Measurements from ENCODE around the gene ALKBH3.
A peak's percentile ranks its signal among the peaks of the same experiment; 100 is the strongest.

Gene ALKBH3

DNA sequence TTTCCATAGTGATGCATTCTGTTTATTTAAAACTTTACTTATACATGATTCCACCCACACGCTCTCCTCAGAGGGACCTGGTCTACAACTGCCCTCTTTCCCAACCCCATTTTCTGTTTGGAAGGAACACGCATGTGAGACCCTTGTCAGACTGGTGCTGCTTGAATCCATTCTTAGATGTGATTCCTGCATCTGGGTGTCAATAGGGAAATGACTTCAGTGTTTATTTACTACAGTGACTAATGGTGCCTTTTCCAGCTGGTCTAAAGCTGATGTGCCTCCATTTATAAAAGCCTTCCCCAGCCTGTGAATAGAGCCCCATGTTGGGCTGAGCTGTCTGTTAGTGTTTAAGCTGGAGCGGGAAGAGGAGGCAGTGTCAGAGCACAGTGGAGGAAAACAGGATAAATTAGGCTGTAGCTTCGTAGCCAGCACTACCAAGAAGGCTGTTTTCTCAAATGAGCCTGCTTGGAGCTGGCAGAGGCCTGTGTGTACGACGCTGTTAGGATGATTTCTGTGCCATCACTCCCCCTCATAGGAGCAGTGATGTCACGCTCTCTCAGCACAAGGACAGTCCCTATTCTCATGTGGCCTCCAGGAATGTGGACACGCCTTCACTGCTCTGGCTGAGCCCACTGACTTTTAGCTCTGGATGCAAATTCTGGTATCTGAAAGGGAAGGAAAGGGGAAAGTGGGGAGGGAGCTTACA, 42.9 kb downstream of the ALKBH3 start:
- peak in 1 of 3 donors; percentile 15 for DNase-seq

DNA sequence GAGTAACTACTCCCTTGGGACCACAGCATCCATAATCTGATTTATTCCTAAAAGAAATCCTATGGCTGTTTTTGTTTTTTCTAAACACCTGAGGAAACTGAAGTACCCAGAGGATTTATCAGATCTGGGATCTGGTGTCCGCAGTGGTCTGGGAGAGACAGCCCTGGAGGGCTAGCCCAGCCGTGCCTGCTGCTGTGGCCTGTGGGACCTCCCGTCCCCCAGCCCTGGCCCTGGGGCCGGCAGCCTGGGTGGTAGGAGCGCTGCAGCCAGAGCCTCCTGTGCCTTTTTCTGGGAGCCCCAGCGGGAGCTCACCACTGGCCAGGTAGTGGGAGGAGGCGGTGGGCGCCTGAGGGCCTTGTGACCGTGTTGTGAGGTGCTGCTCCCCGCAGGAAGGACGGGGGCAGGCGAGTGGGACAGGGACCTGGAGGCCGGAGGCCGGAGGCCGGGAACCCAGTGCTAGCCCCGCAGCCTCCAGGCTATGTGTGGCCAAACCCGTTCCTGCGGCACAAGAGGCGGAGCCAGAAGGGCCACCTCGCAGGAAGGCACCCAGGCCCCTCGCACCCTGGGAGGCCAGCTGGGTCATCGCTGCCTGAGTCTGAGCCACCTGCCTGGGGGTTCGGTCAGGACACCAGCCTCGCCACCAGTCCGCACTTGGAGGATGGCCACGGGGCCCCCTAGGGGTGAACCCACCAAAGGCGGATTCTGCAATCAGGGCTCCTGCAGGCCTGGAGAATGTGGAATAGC, 43.7 kb downstream of the ALKBH3 start:
- no peak for DNase-seq

DNA sequence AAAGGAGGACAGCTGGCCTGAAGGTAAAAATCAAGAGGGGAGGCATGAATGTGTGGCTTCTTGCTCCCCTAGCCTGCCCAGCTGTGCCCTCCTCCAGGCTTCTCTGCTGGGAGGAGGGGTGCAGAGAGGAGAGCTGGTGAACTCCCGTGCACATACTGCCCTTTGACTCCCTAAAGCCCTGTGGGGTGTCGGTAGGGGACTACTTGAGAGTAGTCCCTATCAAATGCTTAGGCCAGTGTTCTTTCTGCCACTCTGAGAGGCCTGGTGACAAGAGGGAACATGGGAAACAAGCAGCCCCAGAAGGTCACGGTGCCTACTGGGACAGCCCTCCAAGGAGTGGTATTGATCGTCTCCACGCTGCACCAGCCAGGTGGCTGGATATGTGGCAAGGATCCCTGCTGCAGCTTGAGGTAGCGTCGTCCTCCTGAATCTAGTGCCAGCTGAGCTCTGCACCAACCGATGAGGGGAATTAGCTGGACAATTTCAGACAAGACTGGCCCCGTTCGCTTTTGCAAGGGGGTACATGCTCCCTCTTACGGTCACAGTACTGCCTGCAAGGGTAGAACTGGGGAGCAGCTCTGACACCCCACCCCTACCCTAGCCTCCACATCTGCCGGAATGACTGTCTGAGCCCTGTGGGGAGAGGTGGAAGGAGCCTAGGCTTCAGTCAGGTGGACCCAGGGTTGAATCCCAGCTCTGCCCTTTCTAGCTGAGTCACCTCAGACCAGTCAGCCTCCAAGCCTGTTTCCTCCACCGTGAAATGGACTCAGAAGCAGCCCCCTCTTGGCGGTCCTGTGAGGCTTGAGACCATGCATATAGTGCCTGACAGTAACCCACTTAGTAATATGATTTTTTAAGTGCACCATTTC, 44.7 kb downstream of the ALKBH3 start:
- DNase-seq: no peak

DNA sequence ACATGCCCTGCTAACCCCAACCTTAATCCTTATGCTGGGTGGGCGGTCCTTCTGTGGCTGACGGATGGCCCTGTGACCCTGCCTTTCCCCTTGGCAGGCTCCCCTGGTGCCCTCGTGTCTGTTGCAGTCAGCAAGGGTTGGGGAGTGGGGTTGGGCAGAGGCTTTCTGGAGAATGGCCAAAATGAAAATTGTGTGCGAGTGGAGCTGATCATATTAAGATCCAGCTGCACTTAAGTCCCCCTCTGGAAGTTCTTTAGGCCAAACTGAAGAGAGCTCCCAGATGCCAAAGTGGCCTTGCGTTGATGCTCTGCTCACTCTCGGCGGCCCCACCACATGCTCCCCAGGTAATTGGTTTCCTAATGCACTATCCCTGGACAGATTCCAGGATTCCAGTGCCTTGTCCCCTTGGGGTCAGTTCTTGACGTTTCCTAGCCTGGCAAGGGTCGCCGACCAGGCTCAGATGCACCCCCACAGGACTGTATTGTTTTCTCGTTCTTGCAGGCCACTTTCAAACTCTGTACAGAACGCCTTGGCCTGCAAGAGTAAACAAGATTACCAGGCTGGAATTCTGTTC, 45.4 kb downstream of the ALKBH3 start:
- DNase-seq: no peak

GRCh38 chr11:43927070-43927469, 46.4 kb downstream of the ALKBH3 start:
- DNase-seq: no peak

DNA sequence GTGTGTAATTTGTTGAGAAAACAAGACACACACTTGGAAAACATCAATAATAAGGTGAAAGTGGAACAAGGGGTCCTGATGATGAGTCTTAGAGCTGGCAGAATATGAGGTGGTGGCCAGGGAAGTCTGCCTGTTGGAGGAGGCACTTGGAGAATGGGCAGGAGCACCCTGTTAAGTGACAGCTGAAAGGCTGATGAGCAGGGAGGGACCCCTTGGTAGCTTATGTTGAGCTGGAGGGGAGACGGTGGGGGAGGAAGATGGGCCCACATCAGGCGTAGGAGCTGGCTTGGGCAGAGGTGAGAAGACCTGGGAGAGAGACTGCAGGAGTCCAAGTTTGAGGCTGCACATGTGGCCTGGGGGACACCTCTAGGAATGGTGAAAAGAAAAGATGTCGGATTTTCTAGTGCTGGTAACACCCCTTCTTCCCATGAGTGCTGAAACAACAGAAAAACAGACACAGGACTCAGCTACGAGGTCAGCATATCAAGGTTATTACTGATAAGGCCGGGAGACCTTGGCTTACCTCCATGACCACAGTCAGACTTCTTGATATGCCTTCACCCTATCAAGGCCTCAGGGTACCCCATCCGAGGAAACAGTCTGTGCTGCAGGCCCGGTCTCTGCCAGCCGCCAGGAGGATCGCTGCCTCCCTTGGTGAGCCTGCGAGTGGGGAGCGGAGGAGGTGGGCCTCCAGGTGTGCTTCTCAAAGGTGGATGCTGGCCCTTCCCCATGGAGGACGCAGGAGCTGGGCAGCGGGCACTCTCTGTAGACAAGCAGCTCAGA, 47.5 kb downstream of the ALKBH3 start:
- DNase-seq: no peak

GRCh38 chr11:43928721-43929120, 48.1 kb downstream of the ALKBH3 start:
- no peak for DNase-seq

DNA sequence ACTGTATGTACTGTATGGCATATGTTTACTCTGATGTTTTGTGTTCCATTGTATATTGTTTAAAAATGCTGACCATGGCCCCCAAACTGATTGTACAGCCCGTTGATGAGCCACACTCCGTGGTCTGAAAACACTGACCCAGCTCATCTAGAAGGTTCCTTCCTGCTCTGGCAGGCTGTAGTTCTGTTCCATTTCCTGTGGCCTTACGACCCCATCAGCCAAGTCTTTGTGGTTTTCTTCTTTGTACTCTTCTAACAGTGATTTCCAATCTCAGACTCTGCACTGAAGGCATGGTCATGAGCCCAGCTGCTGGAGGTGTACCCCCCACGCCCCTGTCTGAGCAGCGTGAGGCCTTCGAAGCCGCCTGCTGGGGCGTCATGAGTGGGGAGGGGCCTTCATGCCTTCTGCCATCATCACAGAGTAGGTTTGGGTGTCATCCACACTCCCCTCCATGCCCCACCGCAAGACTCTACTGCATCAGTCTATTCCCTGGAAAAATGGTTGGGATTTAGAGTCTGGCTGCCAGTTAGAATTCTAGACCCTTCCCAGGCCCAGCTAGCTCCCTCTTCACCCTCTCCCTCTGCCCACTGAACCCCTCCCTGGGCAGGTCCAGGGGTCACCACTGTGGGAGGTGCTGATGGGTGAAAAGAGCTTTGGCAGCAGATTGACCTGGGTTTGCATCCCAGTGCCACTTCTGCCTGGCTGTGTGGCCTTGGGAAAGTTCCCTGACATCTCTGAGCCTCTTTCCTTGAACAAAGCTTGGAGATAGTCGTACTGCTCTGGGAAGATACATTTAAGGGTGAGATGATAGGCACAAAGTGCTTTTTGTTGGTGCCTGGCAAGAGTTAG, 50.5 kb downstream of the ALKBH3 start:
- no peak for DNase-seq

DNA sequence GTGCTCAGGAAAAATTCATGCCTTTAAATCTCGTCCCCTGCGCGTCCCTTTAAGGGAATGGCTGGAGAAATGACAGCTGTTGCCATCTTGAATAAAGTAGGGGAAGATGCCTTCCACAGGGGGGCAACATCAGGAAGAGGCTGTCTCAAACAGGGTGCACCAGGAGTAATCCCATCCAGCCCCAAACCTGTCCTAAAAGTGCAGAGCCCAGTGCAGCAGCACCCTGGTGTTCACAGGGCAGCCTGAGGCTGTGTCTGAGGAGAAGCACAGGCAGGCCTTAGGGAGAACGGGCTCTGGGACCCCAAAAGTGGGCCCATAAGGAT, 51.0 kb downstream of the ALKBH3 start:
- no peak for DNase-seq

GRCh38 chr11:43933226-43933607, 52.6 kb downstream of the ALKBH3 start:
- no peak for DNase-seq

- peak in 2 of 3 donors; percentile 34 to 35 for DNase-seq
Measured at GRCh38 chr11:43933608-43934551, 53.2 kb downstream of the ALKBH3 start.

DNA sequence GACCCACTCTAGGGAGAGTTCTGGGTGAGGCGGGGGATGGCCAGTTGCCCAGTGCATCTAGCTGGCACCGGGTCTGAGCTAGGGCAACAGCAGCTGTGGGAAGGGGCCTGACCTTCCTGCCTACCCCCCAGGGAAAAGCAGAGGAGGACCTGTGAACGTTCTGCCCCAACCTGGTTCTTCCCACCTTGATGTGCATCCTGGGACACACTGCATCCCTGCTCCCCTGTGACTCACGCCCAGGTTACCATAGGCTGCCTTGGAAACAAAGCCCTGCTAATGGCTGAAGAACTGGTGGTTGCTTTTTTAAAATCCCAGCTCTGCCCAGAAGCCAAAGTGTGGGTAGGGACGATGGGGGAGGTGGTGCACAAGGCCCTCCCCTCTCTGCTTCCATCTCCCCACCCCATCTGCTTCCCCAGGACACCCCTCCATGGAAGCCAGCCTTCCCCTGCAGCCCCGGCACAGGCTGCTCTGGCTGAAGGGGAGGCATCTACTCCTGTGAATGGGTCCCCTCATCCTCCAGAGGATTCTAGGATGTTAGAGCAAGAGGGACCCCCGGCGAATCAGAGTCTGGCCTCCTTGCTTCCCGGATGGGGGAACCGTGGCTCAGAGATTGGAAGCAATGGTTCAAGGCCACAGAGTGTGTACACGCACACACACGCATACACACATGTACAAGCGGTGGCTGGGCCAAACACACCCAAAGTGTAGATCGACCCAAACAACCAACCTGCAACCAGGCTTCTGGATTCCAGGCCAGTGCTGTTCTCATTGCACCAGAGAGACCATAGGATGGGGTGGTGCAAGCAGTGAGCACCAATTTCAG, 54.2 kb downstream of the ALKBH3 start:
- no peak for DNase-seq

- DNase-seq: no peak
Measured at GRCh38 chr11:43935424-43935979, 54.9 kb downstream of the ALKBH3 start.

DNA sequence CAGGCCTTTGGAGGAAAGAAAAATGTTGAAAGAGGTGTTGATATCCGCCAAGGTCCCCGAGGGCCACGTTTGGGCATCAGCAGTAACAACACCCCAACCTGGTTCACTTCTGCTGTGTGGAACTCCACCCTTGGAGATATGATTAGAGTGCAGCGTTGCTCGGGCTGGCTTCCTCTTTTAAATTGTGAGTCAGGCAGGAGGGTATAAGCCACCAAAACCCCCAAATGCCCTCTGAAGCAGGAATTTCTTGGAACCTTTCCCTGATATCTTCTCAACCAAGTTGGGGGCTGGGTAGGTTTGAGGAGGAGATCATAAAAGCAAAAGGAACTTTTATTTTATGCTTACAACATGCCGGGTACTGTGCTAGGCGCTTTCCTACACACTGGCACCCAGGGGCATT, 55.4 kb downstream of the ALKBH3 start:
- DNase-seq: peak; percentile 32 to 56 (median 37)

- DNase-seq: peak; percentile 69 to 81 (median 73)
Measured at GRCh38 chr11:43937434-43938411, 57.1 kb downstream of the ALKBH3 start.

DNA sequence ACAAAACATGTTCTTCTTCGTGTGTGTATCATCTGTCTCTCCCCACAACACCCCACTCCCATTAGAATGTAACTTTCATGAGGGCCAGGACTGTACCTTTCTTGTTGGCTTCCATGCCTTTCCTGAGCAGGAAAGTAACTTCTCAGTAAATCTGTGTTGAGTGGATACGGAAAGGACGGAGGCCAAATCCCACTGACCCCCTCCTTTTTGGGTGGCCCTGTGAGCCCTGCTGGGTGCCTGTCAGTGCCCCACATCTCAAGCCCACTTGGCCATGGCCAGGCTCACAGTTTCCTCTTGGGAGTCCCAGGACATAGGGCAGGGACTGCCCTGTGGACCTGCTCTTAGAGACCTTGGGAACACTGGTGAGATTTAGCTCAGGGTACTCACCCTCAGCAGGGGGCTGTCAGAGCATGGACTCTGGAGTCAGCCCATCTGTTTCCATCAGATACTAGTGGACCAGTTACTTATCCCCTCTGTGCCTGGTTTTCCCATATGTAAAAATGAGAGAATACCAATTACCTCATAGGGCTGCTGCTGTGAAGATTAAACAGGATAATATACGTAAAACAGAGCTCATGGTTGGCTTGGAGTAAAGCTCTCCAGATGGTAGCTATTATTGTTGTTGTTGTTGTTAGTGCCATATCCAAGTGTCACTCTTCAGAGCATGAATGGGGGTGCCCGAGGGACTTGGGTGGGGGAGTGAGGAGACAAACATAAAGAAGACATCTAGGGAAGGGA, 60.8 kb downstream of the ALKBH3 start:
- DNase-seq: no peak

All from suppressor macrophage treated with lipopolysaccharide for 1 hour (primary cell).